HL-60 (cell line): ENCODE results near the gene KLHL28.

Experiments used
- CTCF ChIP-seq: IDR thresholded peaks from one replicate; pipeline ENCODE4 v1.5.1; 2011; ENCODE audit warnings: low read length, control low read depth, inconsistent platforms; ENCODE audit not compliant: insufficient read depth
- SPI1 ChIP-seq: IDR thresholded peaks from 2 replicates; pipeline ENCODE4 v1.6.1; 2012; ENCODE audit warnings: low read depth, mild to moderate bottlenecking, borderline replicate concordance
- TF ChIP-seq, protein P1 (sequence below): IDR thresholded peaks from 2 replicates; pipeline ENCODE4 v1.6.1; 2012; ENCODE audit warnings: low read depth; ENCODE audit not compliant: insufficient replicate concordance

- no peak for TF ChIP-seq CTCF
- TF ChIP-seq, protein P1, sequence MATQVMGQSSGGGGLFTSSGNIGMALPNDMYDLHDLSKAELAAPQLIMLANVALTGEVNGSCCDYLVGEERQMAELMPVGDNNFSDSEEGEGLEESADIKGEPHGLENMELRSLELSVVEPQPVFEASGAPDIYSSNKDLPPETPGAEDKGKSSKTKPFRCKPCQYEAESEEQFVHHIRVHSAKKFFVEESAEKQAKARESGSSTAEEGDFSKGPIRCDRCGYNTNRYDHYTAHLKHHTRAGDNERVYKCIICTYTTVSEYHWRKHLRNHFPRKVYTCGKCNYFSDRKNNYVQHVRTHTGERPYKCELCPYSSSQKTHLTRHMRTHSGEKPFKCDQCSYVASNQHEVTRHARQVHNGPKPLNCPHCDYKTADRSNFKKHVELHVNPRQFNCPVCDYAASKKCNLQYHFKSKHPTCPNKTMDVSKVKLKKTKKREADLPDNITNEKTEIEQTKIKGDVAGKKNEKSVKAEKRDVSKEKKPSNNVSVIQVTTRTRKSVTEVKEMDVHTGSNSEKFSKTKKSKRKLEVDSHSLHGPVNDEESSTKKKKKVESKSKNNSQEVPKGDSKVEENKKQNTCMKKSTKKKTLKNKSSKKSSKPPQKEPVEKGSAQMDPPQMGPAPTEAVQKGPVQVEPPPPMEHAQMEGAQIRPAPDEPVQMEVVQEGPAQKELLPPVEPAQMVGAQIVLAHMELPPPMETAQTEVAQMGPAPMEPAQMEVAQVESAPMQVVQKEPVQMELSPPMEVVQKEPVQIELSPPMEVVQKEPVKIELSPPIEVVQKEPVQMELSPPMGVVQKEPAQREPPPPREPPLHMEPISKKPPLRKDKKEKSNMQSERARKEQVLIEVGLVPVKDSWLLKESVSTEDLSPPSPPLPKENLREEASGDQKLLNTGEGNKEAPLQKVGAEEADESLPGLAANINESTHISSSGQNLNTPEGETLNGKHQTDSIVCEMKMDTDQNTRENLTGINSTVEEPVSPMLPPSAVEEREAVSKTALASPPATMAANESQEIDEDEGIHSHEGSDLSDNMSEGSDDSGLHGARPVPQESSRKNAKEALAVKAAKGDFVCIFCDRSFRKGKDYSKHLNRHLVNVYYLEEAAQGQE: no peak
- TF ChIP-seq SPI1: no peak
These were observed 6.2 kb downstream of the KLHL28 start for GRCh38 chr14:44955528-44955927.
